Ovary (tissue), 9 donors: ENCODE results near the gene OR2AK2. TPM values are rescaled to one million over a fixed set of nuclear protein-coding genes. Genes with fewer than 3 reads are reported as not detected.

Experiments used
- DNase-seq, 5 donors: peaks; one replicate each; pipeline ENCODE4 v3.0.0-alpha.2; 2019 to 2020
- H3K27ac ChIP-seq, 2 donors: fragments of 200-600 bp; one replicate each; pipeline versions ENCODE4 v1.5.1 to v1.8.0; 2019 to 2022
- H3K27me3 ChIP-seq: fragments of 200-600 bp; one replicate; pipeline ENCODE4 v1.8.0; 2022
- H3K36me3 ChIP-seq: fragments of 200-600 bp; sonication (generic); one replicate; pipeline ENCODE4 v1.5.1; 2019
- H3K4me1 ChIP-seq: one replicate; pipeline ENCODE4 v1.8.1; 2013; ENCODE audit warnings: mild to moderate bottlenecking, moderate library complexity; ENCODE audit not compliant: insufficient read depth
- H3K4me3 ChIP-seq: fragments of 200-600 bp; sonication (generic); one replicate; pipeline ENCODE4 v1.5.1; 2017
- H3K9me3 ChIP-seq, 2 donors: fragments of 200-600 bp in 1 of 2; sonication (generic) in 1 of 2; one replicate each; pipeline versions ENCODE4 v1.5.1 to v1.8.1; 2013 to 2019; ENCODE audit warnings: mild to moderate bottlenecking in 1 of 2, moderate library complexity in 1 of 2
- CTCF ChIP-seq, 3 donors: fragments of 450-650 bp in 2 of 3; fragments of 200-600 bp in 1 of 3; IDR thresholded peaks; one replicate each; pipeline versions ENCODE4 v1.5.1 to v1.8.0; 2016 to 2022; ENCODE audit warnings: antibody characterized with exemption in 3 of 3, mild to moderate bottlenecking in 1 of 3
- EP300 ChIP-seq: sonication (generic); formaldehyde crosslinking; IDR thresholded peaks from one replicate; pipeline ENCODE4 v1.6.1; 2017; ENCODE audit warnings: antibody characterized with exemption
- POLR2A ChIP-seq: fragments of 450-650 bp; IDR thresholded peaks from one replicate; pipeline ENCODE4 v1.6.1; 2017; ENCODE audit warnings: antibody characterized with exemption, mild to moderate bottlenecking, moderate library complexity
- WGBS, 3 donors: extraction: QIAGEN DNeasy Blood & Tissue Kit in 1 of 3; methylation state at CpG; one replicate each; pipeline versions ENCODE4 v1.1.5 to v1.1.7; 2013 to 2017; 5-methylcytosine and 5-hydroxymethylcytosine counted together
- intact Hi-C, 4 donors: fragments of 100-400 bp; cut with DNase I; formaldehyde crosslinking; loops; one replicate each; pipeline versions ENCODE4 v1.11.0 to v1.15.1; 2022 to 2023
- polyA plus RNA-seq, 2 donors: library from polyadenylated mRNA; stranded (reverse); fragments of 200-250 nt in 1 of 2; fragments of 350-450 nt in 1 of 2; fragmentation: Illumina TruSeq in 1 of 2; extraction: RNeasy Lipid Tissue Mini Kit (QIAGEN cat#74804) in 1 of 2; gene quantifications; one replicate each; pipeline ENCODE4 v1.2.3, GENCODE V29; 2013 to 2014
- total RNA-seq, 7 donors: library from RNA; depleted of rRNA in 2 of 7; stranded (reverse); fragments of >200 nt in 2 of 7; fragmentation: NEBNext Ultra II Directional in 3 of 7; extraction: Animal tissue kit (Norgen Biotek cat#: 25700) in 3 of 7; gene quantifications; one replicate each; pipeline versions ENCODE4 v1.1.0 to v1.2.4, GENCODE V29; 2016 to 2023
- donor health status: DM: no; HTN: no; CAD: no; lungs with moderate emphysema.
- donor health status: DM: no; HTN: no; CAD: no.
- donor health status: Bipolar disorder and iron deficiency.
- donor health status: DM: yes; HTN: yes; CAD: no.
- donor health status: DM: no; HTN: no; CAD: no.
- donor health status: DM: yes; HTN: yes; CAD: no.

Gene OR2AK2
- total and polyA plus RNA-seq, 9 donors: 0.36 to 0.80 TPM; not detected in 7

GRCh38 chr1:247948558-247948957 is 16.5 kb upstream of the OR2AK2 start, which contains the start of gene OR2L8:
OR2L8 (plus strand) TSS chr1:247948858; CDS start chr1:247948858, 0 bp downstream.
- DNase-seq: no peak
- H3K27ac ChIP-seq: no peak within 1 kb of the TSS
- no peaks in the 10 kb centered on the region for H3K9me3 ChIP-seq
- no peaks in the 10 kb centered on the region for H3K36me3 ChIP-seq
- H3K4me3 ChIP-seq: no peak within 1 kb of the TSS
- no peaks in the 10 kb centered on the region for H3K27me3 ChIP-seq
- intact Hi-C loops: no loop called here
- no peaks in the 10 kb centered on the region for H3K4me1 ChIP-seq
- TF ChIP-seq CTCF (IDR thresholded peaks at IDR 0.05): no peak
- no peak for TF ChIP-seq EP300
- TF ChIP-seq POLR2A: no peak
- 63 to 82% (median 75%) methylated on average over 3 of the region's 3 CpGs for WGBS, 3 donors

GRCh38 chr1:247953408-247953807 is 11.6 kb upstream of the OR2AK2 start:
- no peaks in the 10 kb centered on the region for H3K4me1 ChIP-seq
- WGBS, 3 donors: 79 to 84% (median 82%) methylated on average over 1 of the region's 1 CpG
- no peak overlapping the region for H3K4me3 ChIP-seq
- TF ChIP-seq POLR2A (no peak), CTCF (IDR thresholded peaks at IDR 0.05) (no peak), EP300 (no peak)
- H3K36me3 ChIP-seq: no peaks in the 10 kb centered on the region
- no peaks in the 10 kb centered on the region for H3K9me3 ChIP-seq
- H3K27ac ChIP-seq: no peak overlapping the region
- DNase-seq: no peak
- no peaks in the 10 kb centered on the region for H3K27me3 ChIP-seq
- intact Hi-C loops: no loop called here

GRCh38 chr1:247961791-247962190 is 3.2 kb upstream of the OR2AK2 start:
- Histone ChIP-seq H3K4me1 (no peaks in the 10 kb centered on the region), H3K9me3 (no peaks in the 10 kb centered on the region), H3K27ac (no peak overlapping the region), H3K36me3 (no peaks in the 10 kb centered on the region), H3K27me3 (no peaks in the 10 kb centered on the region), H3K4me3 (no peak overlapping the region)
- 6 to 39% (median 8%) methylated on average over 3 of the region's 3 CpGs for WGBS, 3 donors
- intact Hi-C loops: no loop called here
- TF ChIP-seq POLR2A: no peak
- no peak for TF ChIP-seq EP300
- TF ChIP-seq CTCF (IDR thresholded peaks at IDR 0.05): no peak
- no peak for DNase-seq

- intact Hi-C loops: no loop called here
- Histone ChIP-seq H3K9me3 (no peaks in the 10 kb centered on the region), H3K27me3 (no peaks in the 10 kb centered on the region), H3K4me1 (no peaks in the 10 kb centered on the region), H3K36me3 (no peaks in the 10 kb centered on the region), H3K4me3 (no peak overlapping the region), H3K27ac (no peak overlapping the region)
- TF ChIP-seq EP300 (no peak), CTCF (IDR thresholded peaks at IDR 0.05) (no peak), POLR2A (no peak)
- no peak for DNase-seq
- WGBS, 3 donors: 57 to 73% (median 58%) methylated on average over 4 of the region's 4 CpGs
Observed at GRCh38 chr1:247962911-247963588, 2.0 kb upstream of the OR2AK2 start.
